Measurements from ENCODE around the gene PAN2.
A peak's percentile ranks its signal among the peaks of the same experiment; 100 is the strongest.

The PAN2 gene

GRCh38 chr12:56315249-56315621 lies 18.6 kb downstream of the PAN2 start:
- Mint-ChIP-seq H3K36me3 (ENCODE audit: insufficient read depth) (peaks cover 40% of the 10 kb centered on the region), H3K9me3 (no peaks in the 10 kb centered on the region), H3K4me3 (peak overlapping the region; percentile 97 to 99), H3K27me3 (no peaks in the 10 kb centered on the region), H3K27ac (peak overlapping the region; percentile 99), H3K4me1 (ENCODE audit: low read depth in 2 of 2) (peaks cover 9 to 13% of the 10 kb centered on the region in 2 donors)
- DNase-seq (peak in 1 of 3 experiments; percentile 16), ATAC-seq (replicated peaks) (peak; percentile 0)

DNA sequence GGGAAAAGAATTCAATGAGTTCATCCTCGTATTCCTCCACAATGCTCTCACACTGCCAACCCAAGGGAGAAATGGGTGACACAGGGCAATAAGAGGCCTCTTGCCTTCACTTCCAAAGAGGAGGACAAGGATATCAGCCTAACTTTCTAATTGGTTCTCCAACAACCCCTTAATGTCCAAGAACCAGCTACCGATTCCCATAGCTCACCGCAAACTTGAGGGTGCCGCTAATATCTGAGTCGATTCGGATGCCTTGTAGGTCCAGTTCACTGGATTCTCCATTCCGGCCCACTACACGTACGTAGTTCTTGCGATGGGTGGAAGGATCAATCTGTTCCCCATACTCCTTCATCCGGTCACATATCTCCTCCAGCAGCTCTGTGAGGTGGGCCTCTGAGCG lies 22.8 kb downstream of the PAN2 start:
- peaks cover 9 to 13% of the 10 kb centered on the region in 2 donors for H3K4me1 Mint-ChIP-seq (ENCODE audit: low read depth in 2 of 2)
- DNase-seq, result no peak
- no peaks in the 10 kb centered on the region for H3K9me3 Mint-ChIP-seq
- ATAC-seq (replicated peaks), result no peak
- no peak overlapping the region for H3K4me3 Mint-ChIP-seq
- no peaks in the 10 kb centered on the region for H3K27me3 Mint-ChIP-seq
- peak overlapping the region in 1 of 2 donors; percentile 65 for H3K27ac Mint-ChIP-seq
- H3K36me3 Mint-ChIP-seq (ENCODE audit: insufficient read depth), result peaks cover 51% of the 10 kb centered on the region

DNA sequence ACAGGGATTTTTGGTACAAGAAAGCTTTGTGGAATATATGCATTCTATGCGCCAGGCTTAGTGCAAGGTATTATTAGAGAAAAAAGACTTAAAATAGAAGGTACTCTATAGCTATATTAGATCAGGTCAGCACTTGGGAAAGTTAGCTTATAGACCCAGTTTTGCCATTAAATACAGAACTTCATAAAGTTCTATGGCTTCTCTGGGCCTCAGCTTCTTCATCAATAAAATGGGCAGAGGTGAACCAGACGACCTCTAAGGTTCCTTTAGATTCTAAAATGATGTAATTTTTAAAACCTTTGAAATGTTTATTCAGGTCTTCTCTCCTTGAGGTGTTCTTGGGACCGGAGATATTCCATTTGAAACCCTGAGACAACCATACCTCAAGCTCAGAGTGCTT lies 25.1 kb downstream of the PAN2 start:
- H3K9me3 Mint-ChIP-seq, result no peaks in the 10 kb centered on the region
- no peaks in the 10 kb centered on the region for H3K4me1 Mint-ChIP-seq (ENCODE audit: low read depth in 2 of 2)
- no peak for ATAC-seq (replicated peaks)
- H3K27ac Mint-ChIP-seq, result no peak overlapping the region
- no peak for DNase-seq
- no peaks in the 10 kb centered on the region for H3K27me3 Mint-ChIP-seq
- peaks cover 44% of the 10 kb centered on the region for H3K36me3 Mint-ChIP-seq (ENCODE audit: insufficient read depth)
- H3K4me3 Mint-ChIP-seq, result no peak overlapping the region

- peaks cover 0 to under 1% of the 10 kb centered on the region in 2 donors for H3K4me1 Mint-ChIP-seq (ENCODE audit: low read depth in 2 of 2)
- no peak overlapping the region for H3K4me3 Mint-ChIP-seq
- no peak for ATAC-seq (replicated peaks)
- no peaks in the 10 kb centered on the region for H3K27me3 Mint-ChIP-seq
- H3K27ac Mint-ChIP-seq, result no peak overlapping the region
- no peaks in the 10 kb centered on the region for H3K9me3 Mint-ChIP-seq
- DNase-seq, result no peak
- H3K36me3 Mint-ChIP-seq (ENCODE audit: insufficient read depth), result peaks cover 39% of the 10 kb centered on the region
Measured at GRCh38 chr12:56307221-56307965, 26.4 kb downstream of the PAN2 start.

- H3K4me3 Mint-ChIP-seq, result no peak overlapping the region
- peaks cover 46% of the 10 kb centered on the region for H3K36me3 Mint-ChIP-seq (ENCODE audit: insufficient read depth)
- H3K27me3 Mint-ChIP-seq, result no peaks in the 10 kb centered on the region
- no peaks in the 10 kb centered on the region for H3K9me3 Mint-ChIP-seq
- DNase-seq, result no peak
- no peak overlapping the region for H3K27ac Mint-ChIP-seq
- peaks cover 7 to 19% of the 10 kb centered on the region in 2 donors for H3K4me1 Mint-ChIP-seq (ENCODE audit: low read depth in 2 of 2)
- ATAC-seq (replicated peaks), result no peak
Measured at GRCh38 chr12:56304872-56305590, 28.8 kb downstream of the PAN2 start.

DNA sequence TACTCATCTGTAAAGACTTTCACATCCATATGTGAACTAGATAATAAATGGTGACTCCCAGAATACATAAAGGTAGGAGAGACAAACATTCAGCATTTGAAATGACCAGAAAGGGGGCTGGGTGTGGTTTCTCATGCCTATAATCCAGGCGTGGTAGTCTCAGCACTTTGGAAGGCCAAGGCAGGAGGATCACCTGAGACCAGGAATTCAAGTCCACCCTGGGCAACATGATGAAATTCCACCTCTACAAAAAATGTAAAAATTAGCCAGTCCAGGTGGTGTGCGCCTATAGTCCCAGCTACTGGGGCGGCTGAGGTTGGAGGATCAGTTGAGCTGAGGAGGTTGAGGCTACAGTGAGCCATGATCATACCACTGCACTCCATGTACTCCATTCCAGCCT lies 29.5 kb downstream of the PAN2 start:
- H3K9me3 Mint-ChIP-seq, result no peaks in the 10 kb centered on the region
- DNase-seq, result no peak
- H3K27ac Mint-ChIP-seq, result no peak overlapping the region
- no peak for ATAC-seq (replicated peaks)
- peaks cover 48% of the 10 kb centered on the region for H3K36me3 Mint-ChIP-seq (ENCODE audit: insufficient read depth)
- H3K27me3 Mint-ChIP-seq, result no peaks in the 10 kb centered on the region
- peaks cover 10 to 24% of the 10 kb centered on the region in 2 donors for H3K4me1 Mint-ChIP-seq (ENCODE audit: low read depth in 2 of 2)
- no peak overlapping the region for H3K4me3 Mint-ChIP-seq

GRCh38 chr12:56300644-56301464 lies 32.9 kb downstream of the PAN2 start:
- Mint-ChIP-seq H3K27ac (peak overlapping the region; percentile 97), H3K4me3 (peak overlapping the region; percentile 95 to 97), H3K36me3 (ENCODE audit: insufficient read depth) (peaks cover 37% of the 10 kb centered on the region), H3K27me3 (no peaks in the 10 kb centered on the region), H3K4me1 (ENCODE audit: low read depth in 2 of 2) (peaks cover 30 to 52% of the 10 kb centered on the region in 2 donors), H3K9me3 (no peaks in the 10 kb centered on the region)
- ATAC-seq (replicated peaks) (no peak), DNase-seq (no peak)

DNA sequence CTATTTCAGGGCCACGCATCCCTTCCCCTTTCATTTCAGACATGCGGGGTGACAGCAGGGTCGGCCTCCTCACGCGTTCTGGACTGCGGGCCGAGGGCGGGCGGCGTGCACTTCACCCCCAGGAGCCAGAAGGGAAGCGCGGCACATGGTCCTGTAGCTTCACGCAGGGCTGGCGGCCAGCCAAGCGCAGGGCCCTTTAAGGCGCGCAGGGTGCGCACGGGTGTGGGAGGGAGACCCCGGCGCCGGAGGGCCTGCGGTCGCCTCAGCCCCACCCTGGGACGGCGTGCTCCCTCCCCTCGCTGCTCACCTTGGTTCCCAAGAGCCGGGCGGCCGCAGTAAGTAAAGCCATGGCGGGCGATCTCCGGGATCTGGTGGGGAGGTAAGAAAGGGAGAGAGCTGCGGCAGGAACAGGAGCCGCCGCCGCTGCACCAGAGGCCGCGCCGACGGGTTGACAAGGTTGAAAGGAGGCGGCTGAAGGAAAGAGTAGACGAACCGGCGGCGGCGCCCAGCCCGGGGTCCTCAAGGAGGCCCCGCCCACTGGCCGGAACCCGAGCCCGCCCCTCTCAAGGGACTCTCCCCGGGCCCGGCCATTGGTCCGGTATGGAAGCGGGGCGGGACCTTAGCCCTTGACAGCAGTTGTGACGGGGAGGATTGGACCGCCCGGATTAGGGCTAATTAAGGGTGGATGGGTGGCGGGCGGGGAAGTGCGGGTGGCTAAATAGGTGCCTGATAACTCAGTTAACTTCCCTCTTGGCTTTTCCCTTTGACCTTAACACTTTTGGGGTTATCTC lies 33.8 kb downstream of the PAN2 start, which contains the start of gene CS:
Gene CS, minus strand, starts transcription at position 478 of the 791 bp plus-strand sequence. Its CDS starts 129 bp downstream, at position 349.
- ATAC-seq (replicated peaks) (peak; percentile 92), DNase-seq (peak; percentile 97 to 99 (median 98))
- Mint-ChIP-seq H3K27ac (peak within 1 kb of the TSS; percentile 97), H3K9me3 (no peaks in the 10 kb centered on the region), H3K27me3 (no peaks in the 10 kb centered on the region), H3K4me1 (ENCODE audit: low read depth in 2 of 2) (peaks cover 30 to 52% of the 10 kb centered on the region in 2 donors), H3K36me3 (ENCODE audit: insufficient read depth) (peaks cover 40% of the 10 kb centered on the region), H3K4me3 (peak within 1 kb of the TSS; percentile 95 to 97)

DNA sequence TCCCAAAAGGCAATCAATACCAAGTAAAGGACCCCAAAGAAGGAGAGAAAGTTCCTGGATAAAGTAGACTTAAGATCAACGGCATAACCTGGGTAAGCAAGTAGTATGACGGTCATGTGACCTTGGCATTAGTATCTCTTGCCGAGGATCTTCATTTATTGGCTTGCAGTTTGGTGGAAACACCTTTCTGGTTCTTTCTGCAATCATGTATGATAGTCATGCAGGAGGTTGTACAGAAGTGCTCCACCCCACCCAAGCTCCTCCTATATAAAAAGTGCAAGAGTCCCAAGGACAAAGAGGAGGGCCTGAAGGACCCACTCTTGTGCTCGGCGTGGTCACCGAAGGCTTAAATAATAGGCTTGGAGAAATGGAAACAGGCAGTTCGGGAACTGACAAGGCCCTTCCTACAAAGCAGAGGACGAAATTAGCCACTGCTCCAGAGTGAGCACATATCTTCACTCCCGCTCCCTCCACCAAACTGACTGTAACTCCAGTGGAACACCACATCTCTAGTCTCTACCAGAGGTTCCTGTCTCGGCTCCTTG lies 34.4 kb downstream of the PAN2 start:
- peak overlapping the region; percentile 95 to 97 for H3K4me3 Mint-ChIP-seq
- no peaks in the 10 kb centered on the region for H3K9me3 Mint-ChIP-seq
- no peaks in the 10 kb centered on the region for H3K27me3 Mint-ChIP-seq
- DNase-seq, result no peak
- H3K36me3 Mint-ChIP-seq (ENCODE audit: insufficient read depth), result peaks cover 42% of the 10 kb centered on the region
- peak overlapping the region; percentile 97 for H3K27ac Mint-ChIP-seq
- ATAC-seq (replicated peaks), result no peak
- H3K4me1 Mint-ChIP-seq (ENCODE audit: low read depth in 2 of 2), result peaks cover 31 to 52% of the 10 kb centered on the region in 2 donors

GRCh38 chr12:56298828-56299227 lies 35.0 kb downstream of the PAN2 start:
- peak overlapping the region; percentile 41 to 97 for H3K27ac Mint-ChIP-seq
- peaks cover 34 to 52% of the 10 kb centered on the region in 2 donors for H3K4me1 Mint-ChIP-seq (ENCODE audit: low read depth in 2 of 2)
- ATAC-seq (replicated peaks) (no peak), DNase-seq (no peak)
- peak overlapping the region; percentile 95 to 97 for H3K4me3 Mint-ChIP-seq
- H3K36me3 Mint-ChIP-seq (ENCODE audit: insufficient read depth), result peaks cover 43% of the 10 kb centered on the region
- no peaks in the 10 kb centered on the region for H3K27me3 Mint-ChIP-seq
- no peaks in the 10 kb centered on the region for H3K9me3 Mint-ChIP-seq

- DNase-seq (no peak), ATAC-seq (replicated peaks) (no peak)
- H3K4me1 Mint-ChIP-seq (ENCODE audit: low read depth in 2 of 2), result peaks cover 34 to 56% of the 10 kb centered on the region in 2 donors
- H3K27ac Mint-ChIP-seq, result peak overlapping the region in 1 of 2 donors; percentile 54
- no peaks in the 10 kb centered on the region for H3K27me3 Mint-ChIP-seq
- no peaks in the 10 kb centered on the region for H3K9me3 Mint-ChIP-seq
- H3K4me3 Mint-ChIP-seq, result peak overlapping the region; percentile 25 to 41
- peaks cover 51% of the 10 kb centered on the region for H3K36me3 Mint-ChIP-seq (ENCODE audit: insufficient read depth)
Measured at GRCh38 chr12:56297400-56297799, 36.4 kb downstream of the PAN2 start.

GRCh38 chr12:56296295-56296694 lies 37.5 kb downstream of the PAN2 start:
- H3K9me3 Mint-ChIP-seq, result no peaks in the 10 kb centered on the region
- H3K27ac Mint-ChIP-seq, result no peak overlapping the region
- H3K4me1 Mint-ChIP-seq (ENCODE audit: low read depth in 2 of 2), result peaks cover 35 to 54% of the 10 kb centered on the region in 2 donors
- H3K36me3 Mint-ChIP-seq (ENCODE audit: insufficient read depth), result peaks cover 56% of the 10 kb centered on the region
- DNase-seq (no peak), ATAC-seq (replicated peaks) (no peak)
- H3K27me3 Mint-ChIP-seq, result no peaks in the 10 kb centered on the region
- peak overlapping the region in 1 of 2 donors; percentile 8 for H3K4me3 Mint-ChIP-seq
